B cell (primary cell): Measurements from ENCODE around the gene CNTNAP2. TPM values are rescaled to one million over a fixed set of nuclear protein-coding genes. Genes with fewer than 3 reads are reported as not detected.

ENCODE experiments used
- ATAC-seq: fragments of 200-7000 bp; cut with Tn5 transposase; one replicate; pipeline ENCODE4 v1.10.0; 2021; ENCODE audit warnings: low read depth, mild to moderate bottlenecking, moderate number of reproducible peaks, moderate library complexity
- CTCF ChIA-PET: fragments of 350-600 bp; sonication (Branson Sonifier 250); formaldehyde crosslinking; loops from one replicate; lab custom pipeline; 2021; ENCODE audit warnings: antibody characterized with exemption, inconsistent platforms; lab: Charles Lee
- POLR2A ChIA-PET: fragments of 350-600 bp; sonication (Branson Sonifier 250); formaldehyde crosslinking; loops from one replicate; lab custom pipeline; 2021; ENCODE audit warnings: antibody characterized with exemption; lab: Charles Lee
- DNase-seq: peaks from one replicate; pipeline ENCODE4 v3.0.0; 2013
- H2AFZ ChIP-seq: 2 replicates; pipeline ENCODE4 v1.6.1; 2012; ENCODE audit warnings: mild to moderate bottlenecking, low read depth, low read length; ENCODE audit not compliant: insufficient read depth, poor library complexity, severe bottlenecking
- H3K27ac ChIP-seq, 2 donors: 1 replicate in 1 of 2; 2 replicates in 1 of 2; pipeline ENCODE4 v1.5.1; 2012 to 2013; ENCODE audit warnings: low read length in 2 of 2, mild to moderate bottlenecking in 2 of 2, moderate library complexity in 1 of 2
- H3K27me3 ChIP-seq, 4 experiments: fragments of 200-600 bp in 1 of 4; sonication (generic) in 1 of 4; replicated peaks in 1 of 4; 1 replicate in 2 of 4; 2 replicates in 2 of 4; pipeline versions ENCODE4 v1.6.1 to v1.7.0; 2013 to 2016; ENCODE audit warnings: low read length in 3 of 4, mild to moderate bottlenecking in 2 of 4, mixed read lengths in 1 of 4, moderate library complexity in 1 of 4; ENCODE audit not compliant: insufficient read depth in 4 of 4, control insufficient read depth in 3 of 4; ENCODE audit errors: control extremely low read depth in 1 of 4
- H3K36me3 ChIP-seq, 2 experiments: replicated peaks in 1 of 2; 1 replicate in 1 of 2; 2 replicates in 1 of 2; pipeline versions ENCODE4 v1.6.1 to v1.7.1; 2013; ENCODE audit warnings: low read length in 1 of 2; ENCODE audit not compliant: insufficient read depth in 2 of 2, control insufficient read depth in 1 of 2; ENCODE audit errors: control extremely low read depth in 1 of 2, extremely low read depth in 1 of 2
- H3K4me1 ChIP-seq, 2 donors: fragments of 200-600 bp in 1 of 2; sonication (generic) in 1 of 2; 1 replicate in 1 of 2; 2 replicates in 1 of 2; pipeline versions ENCODE4 v1.5.1 to v1.6.1; 2013 to 2017; ENCODE audit warnings: low read length in 2 of 2; ENCODE audit not compliant: control insufficient read depth in 2 of 2, insufficient read depth in 2 of 2
- H3K4me2 ChIP-seq: replicated peaks from 2 replicates; pipeline ENCODE3; 2012; ENCODE audit warnings: mild to moderate bottlenecking, low read depth, low read length; ENCODE audit not compliant: poor library complexity, severe bottlenecking
- H3K4me3 ChIP-seq, 5 experiments: fragments of 200-600 bp in 1 of 5; sonication (generic) in 1 of 5; 1 replicate in 3 of 5; 2 replicates in 2 of 5; pipeline versions ENCODE4 v1.5.1 to v1.7.0; 2011 to 2016; ENCODE audit warnings: low read length in 4 of 5, mild to moderate bottlenecking in 4 of 5, low read depth in 2 of 5, control low read depth in 1 of 5, moderate library complexity in 1 of 5; ENCODE audit not compliant: insufficient read depth in 1 of 5; ENCODE audit errors: control extremely low read depth in 1 of 5, extremely low read depth in 1 of 5
- H3K79me2 ChIP-seq: fragments of 200-600 bp; sonication (generic); one replicate; pipeline ENCODE4 v1.6.0; 2016; ENCODE audit warnings: low read length; ENCODE audit not compliant: control insufficient read depth, insufficient read depth
- H3K9ac ChIP-seq: fragments of 200-600 bp; sonication (generic); 2 replicates; pipeline ENCODE4 v1.6.1; 2017; ENCODE audit warnings: mild to moderate bottlenecking, low read length, moderate library complexity
- H3K9me3 ChIP-seq, 3 donors: one replicate each; pipeline versions ENCODE4 v1.6.1 to v1.7.1; 2013; ENCODE audit warnings: low read length in 2 of 3; ENCODE audit not compliant: control insufficient read depth in 2 of 3, insufficient read depth in 1 of 3; ENCODE audit errors: control extremely low read depth in 1 of 3
- H4K20me1 ChIP-seq: 2 replicates; pipeline ENCODE4 v1.6.0; 2012; ENCODE audit warnings: mild to moderate bottlenecking, low read length; ENCODE audit not compliant: insufficient read depth, control insufficient read depth, poor library complexity, severe bottlenecking
- H3K27ac Mint-ChIP-seq: one replicate; pipeline ENCODE4 v1.8.0; 2021; ENCODE audit warnings: mixed read lengths
- H3K27me3 Mint-ChIP-seq: one replicate; pipeline ENCODE4 v1.8.0; 2021; ENCODE audit warnings: mixed read lengths
- H3K4me1 Mint-ChIP-seq: one replicate; pipeline ENCODE4 v1.8.0; 2021; ENCODE audit warnings: mixed read lengths
- H3K4me3 Mint-ChIP-seq: one replicate; pipeline ENCODE4 v1.8.0; 2021; ENCODE audit warnings: mixed read lengths
- H3K9me3 Mint-ChIP-seq: one replicate; pipeline ENCODE4 v1.8.0; 2022; ENCODE audit warnings: mixed read lengths; ENCODE audit not compliant: insufficient read depth
- EZH2 ChIP-seq: IDR thresholded peaks from 2 replicates; pipeline ENCODE4 v1.6.1; 2012; ENCODE audit warnings: borderline replicate concordance, low read depth, mild to moderate bottlenecking, moderate library complexity, low read length; ENCODE audit not compliant: insufficient read depth, poor library complexity, severe bottlenecking
- WGBS: methylation state at CpG from one replicate; pipeline ENCODE4 v1.1.5; 2013; ENCODE audit warnings: missing lambda C conversion rate; ENCODE audit not compliant: insufficient coverage; 5-methylcytosine and 5-hydroxymethylcytosine counted together
- intact Hi-C: fragments of 100-400 bp; cut with micrococcal nuclease; formaldehyde crosslinking; loops from one replicate; pipeline ENCODE4 v1.10.0; 2022
- polyA plus RNA-seq: library from polyadenylated mRNA; depleted of rRNA; stranded (reverse); fragments of >200 nt; gene quantifications from 2 replicates; pipeline ENCODE4 v1.2.3, GENCODE V29; 2012
- total RNA-seq, 2 donors: library from RNA; stranded (reverse); fragments of 120-200 nt in 1 of 2; gene quantifications; 1 replicate in 1 of 2; 2 replicates in 1 of 2; pipeline versions ENCODE4 v1.2.3 to v1.2.4, GENCODE V29; 2013 to 2022
- TF ChIP-seq, protein P1 (sequence below): fragments of 200-600 bp; IDR thresholded peaks from one replicate; pipeline ENCODE4 v1.8.0; 2022; ENCODE audit warnings: antibody characterized with exemption, mild to moderate bottlenecking

The CNTNAP2 gene
- total and polyA plus RNA-seq, 2 donors (not counting 1 experiment from before 2014, with no cell fraction given), result 7.4 to 16.6 TPM

GRCh38 chr7:147363101-147363500 is 1246.5 kb downstream of the CNTNAP2 start:
- intact Hi-C loops, result no loop called here
- Mint-ChIP-seq H3K27me3 (no peaks in the 10 kb centered on the region), H3K4me3 (no peak overlapping the region), H3K4me1 (no peaks in the 10 kb centered on the region), H3K27ac (no peak overlapping the region), H3K9me3 (peaks cover 3% of the 10 kb centered on the region)
- H3K9me3 ChIP-seq, result peaks cover 0 to 6% (median 0%) of the 10 kb centered on the region in 3 donors
- H3K4me2 ChIP-seq, result no peak overlapping the region
- no peak overlapping the region for H3K9ac ChIP-seq
- ChIA-PET CTCF (no interaction called here), POLR2A (no interaction called here)
- ATAC-seq (no peak), DNase-seq (no peak)
- H4K20me1 ChIP-seq, result no peaks in the 10 kb centered on the region
- TF ChIP-seq, protein P1, sequence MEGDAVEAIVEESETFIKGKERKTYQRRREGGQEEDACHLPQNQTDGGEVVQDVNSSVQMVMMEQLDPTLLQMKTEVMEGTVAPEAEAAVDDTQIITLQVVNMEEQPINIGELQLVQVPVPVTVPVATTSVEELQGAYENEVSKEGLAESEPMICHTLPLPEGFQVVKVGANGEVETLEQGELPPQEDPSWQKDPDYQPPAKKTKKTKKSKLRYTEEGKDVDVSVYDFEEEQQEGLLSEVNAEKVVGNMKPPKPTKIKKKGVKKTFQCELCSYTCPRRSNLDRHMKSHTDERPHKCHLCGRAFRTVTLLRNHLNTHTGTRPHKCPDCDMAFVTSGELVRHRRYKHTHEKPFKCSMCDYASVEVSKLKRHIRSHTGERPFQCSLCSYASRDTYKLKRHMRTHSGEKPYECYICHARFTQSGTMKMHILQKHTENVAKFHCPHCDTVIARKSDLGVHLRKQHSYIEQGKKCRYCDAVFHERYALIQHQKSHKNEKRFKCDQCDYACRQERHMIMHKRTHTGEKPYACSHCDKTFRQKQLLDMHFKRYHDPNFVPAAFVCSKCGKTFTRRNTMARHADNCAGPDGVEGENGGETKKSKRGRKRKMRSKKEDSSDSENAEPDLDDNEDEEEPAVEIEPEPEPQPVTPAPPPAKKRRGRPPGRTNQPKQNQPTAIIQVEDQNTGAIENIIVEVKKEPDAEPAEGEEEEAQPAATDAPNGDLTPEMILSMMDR, result no peak
- TF ChIP-seq EZH2, result no peak
- no peaks in the 10 kb centered on the region for H3K4me1 ChIP-seq
- H3K36me3 ChIP-seq, result no peaks in the 10 kb centered on the region
- no peak overlapping the region for H3K4me3 ChIP-seq
- H3K79me2 ChIP-seq, result no peaks in the 10 kb centered on the region
- no peak overlapping the region for H3K27ac ChIP-seq
- no peak overlapping the region for H2AFZ ChIP-seq
- WGBS, result no CpG with 5 or more reads among the region's 4 CpGs
- H3K27me3 ChIP-seq, result no peaks in the 10 kb centered on the region

GRCh38 chr7:147376192-147376591 is 1259.6 kb downstream of the CNTNAP2 start:
- no peaks in the 10 kb centered on the region for H3K4me1 ChIP-seq
- ChIA-PET CTCF (no interaction called here), POLR2A (no interaction called here)
- H3K9me3 ChIP-seq, result no peaks in the 10 kb centered on the region
- no peak overlapping the region for H3K27ac ChIP-seq
- Mint-ChIP-seq H3K27me3 (no peaks in the 10 kb centered on the region), H3K4me1 (no peaks in the 10 kb centered on the region), H3K27ac (no peak overlapping the region), H3K4me3 (no peak overlapping the region), H3K9me3 (peaks cover 3% of the 10 kb centered on the region)
- H3K4me3 ChIP-seq, result no peak overlapping the region
- H3K79me2 ChIP-seq, result no peaks in the 10 kb centered on the region
- DNase-seq, result no peak
- intact Hi-C loops, result no loop called here
- no peak for ATAC-seq
- no peak for TF ChIP-seq EZH2
- TF ChIP-seq, protein P1, result no peak
- no peaks in the 10 kb centered on the region for H3K36me3 ChIP-seq
- H3K27me3 ChIP-seq, result no peaks in the 10 kb centered on the region
- no peak overlapping the region for H2AFZ ChIP-seq
- H4K20me1 ChIP-seq, result no peaks in the 10 kb centered on the region
- H3K4me2 ChIP-seq, result no peak overlapping the region
- H3K9ac ChIP-seq, result no peak overlapping the region
- 33% methylated on average over 1 of the region's 5 CpGs for WGBS
